ENCODE data around the gene CGB7.
"Not testable (repeated sequence)": the region's sequence is repeated elsewhere in the genome, so short reads cannot be mapped to it uniquely, and the experiment has no call there.

Gene CGB7

DNA sequence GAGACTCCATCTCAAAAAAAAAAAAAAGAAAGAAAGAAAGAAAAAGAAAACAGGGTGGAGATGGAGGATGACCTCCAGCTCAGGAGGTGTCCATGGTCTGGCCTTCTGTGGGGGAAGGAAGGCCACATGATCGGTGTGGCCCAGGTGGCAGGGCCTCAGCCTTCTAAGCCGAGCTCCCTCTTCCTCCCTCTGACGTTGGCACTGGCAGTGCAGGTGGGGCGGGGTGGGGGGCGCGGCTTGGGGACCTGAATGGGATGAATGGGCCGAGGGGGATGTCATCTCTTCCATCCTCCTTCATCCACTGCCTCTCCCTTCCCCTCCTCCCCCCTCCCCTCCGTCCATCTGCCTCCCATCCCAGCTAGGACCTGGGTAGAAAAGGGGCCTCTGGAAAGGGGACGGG, 17.8 kb downstream of the CGB7 start:
- DNase-seq, result not testable (repeated sequence)

- DNase-seq, result not testable (repeated sequence)
Measured at GRCh38 chr19:49038557-49039276, 18.8 kb downstream of the CGB7 start.

DNA sequence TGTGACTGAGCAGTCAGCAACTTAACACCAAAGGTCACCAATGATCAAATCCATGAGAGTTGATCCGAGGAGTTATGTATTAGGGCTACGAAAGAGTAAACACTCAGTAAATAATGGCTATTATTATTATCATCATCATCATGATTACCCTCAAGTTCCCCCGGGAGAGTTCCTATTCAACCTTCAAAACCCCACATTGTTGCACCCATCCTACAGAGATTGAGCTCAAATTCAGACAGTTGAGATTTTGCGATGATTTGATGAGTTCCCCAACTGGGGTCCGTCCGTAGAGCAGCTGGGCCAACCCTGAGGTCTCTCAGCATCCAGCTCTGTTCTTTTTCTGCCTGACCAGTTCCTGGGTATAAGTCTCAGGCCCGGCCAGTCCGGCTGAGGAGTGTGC, 19.4 kb downstream of the CGB7 start:
- DNase-seq, result not testable (repeated sequence)

- DNase-seq, result peak; percentile 61
Measured at GRCh38 chr19:49036815-49037214, 20.7 kb downstream of the CGB7 start, which contains the start of gene CGB1. Gene CGB1 (minus strand): TSS chr19:49036895. CDS start chr19:49036711, 184 bp downstream.

GRCh38 chr19:49031642-49032301, 25.8 kb downstream of the CGB7 start, which contains the start of gene CGB2:
Gene CGB2 (plus strand): TSS chr19:49031890. CDS start chr19:49032096, 206 bp downstream.
- peak; percentile 74 for DNase-seq

- DNase-seq, result not testable (repeated sequence)
Measured at GRCh38 chr19:49030323-49030722, 27.2 kb downstream of the CGB7 start.

GRCh38 chr19:49029749-49030148, 27.8 kb downstream of the CGB7 start:
- not testable (repeated sequence) for DNase-seq

DNA sequence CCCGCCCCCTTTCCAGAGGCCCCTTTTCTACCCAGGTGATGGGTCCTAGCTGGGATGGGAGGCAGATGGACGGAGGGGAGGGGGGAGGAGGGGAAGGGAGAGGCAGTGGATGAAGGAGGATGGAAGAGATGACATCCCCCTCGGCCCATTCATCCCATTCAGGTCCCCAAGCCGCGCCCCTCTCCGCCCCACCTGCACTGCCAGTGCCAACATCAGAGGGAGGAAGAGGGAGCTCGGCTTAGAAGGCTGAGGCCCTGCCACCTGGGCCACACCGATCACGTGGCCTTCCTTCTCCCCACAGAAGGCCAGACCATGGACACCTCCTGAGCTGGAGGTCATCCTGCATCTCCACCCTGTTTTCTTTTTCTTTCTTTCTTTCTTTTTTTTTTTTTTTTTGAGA, 28.9 kb downstream of the CGB7 start:
- not testable (repeated sequence) for DNase-seq

DNA sequence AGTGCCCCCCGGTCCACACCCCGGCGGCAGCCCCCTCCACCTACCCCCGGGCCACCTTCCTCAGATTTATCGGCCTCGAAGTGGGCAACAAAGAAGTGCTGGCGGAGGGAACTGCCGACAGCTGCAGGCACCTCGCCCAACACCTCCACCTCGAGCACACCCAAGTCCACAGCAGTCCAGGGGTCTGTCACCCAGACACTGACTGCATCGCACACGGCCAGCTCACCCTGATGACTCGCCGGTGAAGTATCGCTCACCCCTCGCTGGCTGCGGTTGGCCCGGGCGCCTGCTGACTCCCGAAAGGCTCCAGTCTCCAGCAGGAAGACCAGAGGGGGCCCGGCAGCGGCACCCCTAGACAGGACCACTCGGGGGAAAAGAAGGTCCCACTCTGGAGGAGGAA, 31.9 kb downstream of the CGB7 start:
- not testable (repeated sequence) for DNase-seq

DNA sequence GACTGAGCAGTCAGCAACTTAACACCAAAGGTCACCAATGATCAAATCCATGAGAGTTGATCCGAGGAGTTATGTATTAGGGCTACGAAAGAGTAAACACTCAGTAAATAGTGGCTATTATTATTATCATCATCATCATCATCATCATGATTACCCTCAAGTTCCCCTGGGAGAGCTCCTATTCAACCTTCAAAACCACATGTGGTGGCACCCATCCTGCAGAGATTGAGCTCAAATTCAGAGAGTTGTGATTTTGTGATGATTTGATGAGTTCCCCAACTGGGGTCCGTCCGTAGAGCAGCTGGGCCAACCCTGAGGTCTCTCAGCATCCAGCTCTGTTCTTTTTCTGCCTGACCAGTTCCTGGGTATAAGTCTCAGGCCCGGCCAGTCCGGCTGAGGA, 32.5 kb downstream of the CGB7 start:
- DNase-seq, result not testable (repeated sequence)

DNA sequence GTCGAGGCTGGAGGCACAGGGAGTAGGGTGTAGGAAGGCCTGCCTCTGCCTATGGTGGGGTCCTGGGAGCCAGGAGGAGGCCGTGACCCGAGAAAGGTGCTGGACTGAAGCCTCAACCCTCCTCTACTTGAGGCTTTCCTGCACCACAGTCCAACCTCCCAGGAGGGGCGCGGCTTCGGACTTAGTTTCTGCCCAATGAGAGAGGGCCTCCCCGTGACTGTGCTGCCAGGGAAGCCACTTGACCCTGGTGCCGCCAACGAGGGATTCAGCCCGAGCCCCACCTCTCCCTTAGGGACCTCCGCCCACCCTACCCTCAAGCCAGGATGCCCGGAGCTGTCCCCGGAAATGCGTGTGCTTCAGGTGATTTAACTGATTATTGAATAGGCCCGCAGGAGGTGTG, 33.3 kb downstream of the CGB7 start, which contains the start of gene CGB3:
CGB3 (minus strand) TSS at position 101 of the 400 bp plus-strand sequence. CDS start 362 bp downstream, outside the sequence.
- not testable (repeated sequence) for DNase-seq

- DNase-seq, result no peak
Measured at GRCh38 chr19:49022116-49022515, 35.4 kb downstream of the CGB7 start.

GRCh38 chr19:49020931-49021895, 36.3 kb downstream of the CGB7 start:
- no peak for DNase-seq

GRCh38 chr19:49020342-49020741, 37.2 kb downstream of the CGB7 start:
- no peak for DNase-seq

GRCh38 chr19:49019242-49019932, 38.2 kb downstream of the CGB7 start:
- peak; percentile 78 for DNase-seq

DNA sequence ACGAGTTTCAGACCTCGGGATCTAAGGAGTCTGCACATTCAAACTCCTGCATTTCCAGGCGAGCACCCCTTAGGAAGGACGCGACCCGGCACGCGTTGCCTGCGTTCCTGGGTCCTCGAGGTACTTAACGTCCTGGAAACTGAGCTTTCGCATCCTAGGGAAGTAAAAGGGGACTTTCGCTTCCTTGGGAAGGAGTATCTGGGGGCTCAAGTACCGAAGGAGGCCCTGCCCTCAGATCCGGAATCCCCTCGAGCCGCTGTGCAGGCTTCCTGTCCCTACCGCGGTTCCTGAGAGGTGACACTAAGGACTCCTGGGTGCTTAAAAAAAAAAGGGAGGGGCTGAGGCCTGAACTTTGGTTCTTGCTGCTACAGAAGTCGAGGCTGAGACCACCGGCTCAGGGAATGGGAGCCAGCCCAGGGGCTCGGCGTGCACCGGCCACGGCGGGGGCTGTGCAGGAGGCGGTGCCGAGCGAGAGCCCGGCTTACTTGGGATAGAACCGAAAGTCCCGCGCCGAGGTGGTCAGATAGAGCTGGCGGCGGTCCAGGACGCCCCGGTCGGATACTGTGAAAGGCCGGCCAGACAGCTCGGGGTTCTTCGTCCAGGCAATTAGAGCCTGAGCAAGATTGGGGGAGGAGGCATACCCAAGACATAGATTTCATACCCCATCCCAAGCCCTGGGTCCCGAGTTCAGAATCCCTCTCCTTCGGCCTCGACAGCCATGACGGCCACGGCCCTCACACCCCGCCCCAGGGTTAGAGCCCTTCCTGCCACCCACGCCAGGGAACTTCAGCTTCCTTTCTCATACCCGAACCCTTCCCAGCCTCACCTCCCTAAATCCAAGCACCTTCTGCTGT, 38.9 kb downstream of the CGB7 start:
- peak; percentile 36 for DNase-seq

DNA sequence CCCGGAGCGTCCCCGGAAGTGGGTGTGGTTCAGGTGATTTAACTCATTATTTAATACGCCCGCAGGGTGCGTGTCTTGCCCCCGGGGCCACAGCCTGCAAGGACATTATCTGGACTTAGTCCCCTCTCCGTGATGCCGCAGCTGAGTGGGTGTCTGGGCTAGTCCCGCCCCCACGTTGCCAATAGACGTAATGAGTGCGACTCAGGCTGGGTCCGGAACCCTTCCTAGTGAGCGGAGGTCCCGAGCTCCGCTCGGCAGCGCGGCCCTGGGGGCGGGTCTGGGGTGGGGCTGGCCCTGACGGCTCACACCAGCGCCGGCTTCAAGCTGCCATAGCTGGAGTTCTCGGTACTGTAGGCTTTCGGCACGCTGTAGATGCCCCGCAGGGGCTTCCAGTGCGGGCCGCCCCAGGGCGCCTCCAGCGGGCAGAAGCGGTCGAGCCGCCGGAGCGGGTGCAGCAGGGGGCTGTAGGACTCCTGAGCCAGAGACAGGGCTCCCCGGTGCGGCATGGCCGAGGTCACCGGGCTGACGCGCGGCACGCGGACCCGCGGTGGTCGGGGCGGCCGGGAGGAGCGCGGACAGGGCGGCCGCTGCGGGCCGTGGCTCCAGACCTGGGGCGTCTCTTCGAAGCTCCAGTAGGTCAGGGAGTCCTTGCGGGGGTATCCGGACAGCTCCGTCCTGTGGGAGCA, 39.7 kb downstream of the CGB7 start:
- peak; percentile 81 for DNase-seq

- DNase-seq, result no peak
Measured at GRCh38 chr19:49017041-49017665, 40.4 kb downstream of the CGB7 start, which contains the start of gene LHB. Gene LHB (minus strand): TSS chr19:49017091. CDS start chr19:49017081, 10 bp downstream.

GRCh38 chr19:49016067-49016839, 41.3 kb downstream of the CGB7 start:
- DNase-seq, result no peak
